Left ventricle myocardium inferior (tissue), 1 donor: Measurements from ENCODE around the gene KIAA1210. TPM values are rescaled to one million over a fixed set of nuclear protein-coding genes. Genes with fewer than 3 reads are reported as not detected.

Experiments
- DNase-seq: peaks from one replicate; pipeline ENCODE4 v3.0.0-alpha.2; 2020
- H3K27ac ChIP-seq: fragments of 200-600 bp; replicated peaks from 2 replicates; pipeline ENCODE4 v1.8.0; 2021
- H3K27me3 ChIP-seq: fragments of 200-600 bp; 2 replicates; pipeline ENCODE4 v1.8.0; 2021; ENCODE audit warnings: low read depth
- H3K36me3 ChIP-seq: fragments of 200-600 bp; 2 replicates; pipeline ENCODE4 v1.8.0; 2021
- H3K4me1 ChIP-seq: fragments of 200-600 bp; 2 replicates; pipeline ENCODE4 v1.8.0; 2021
- H3K4me3 ChIP-seq: fragments of 200-600 bp; 2 replicates; pipeline ENCODE4 v1.8.0; 2021; ENCODE audit warnings: mild to moderate bottlenecking, moderate library complexity
- H3K9me3 ChIP-seq: fragments of 200-600 bp; replicated peaks from 2 replicates; pipeline ENCODE4 v1.8.0; 2021
- CTCF ChIP-seq: fragments of 200-600 bp; IDR thresholded peaks from 2 replicates; pipeline ENCODE4 v1.8.0; 2021; ENCODE audit warnings: antibody characterized with exemption, mild to moderate bottlenecking, borderline replicate concordance
- intact Hi-C: fragments of 100-400 bp; cut with micrococcal nuclease; formaldehyde crosslinking; loops from one replicate; pipeline ENCODE4 v1.11.0; 2022
- long read RNA-seq: library from polyadenylated mRNA; unstranded; transcript quantifications from one replicate; pipeline ENCODE4 v2.0.0, GENCODE V29; 2021
- total RNA-seq: library from RNA; stranded (reverse); fragmentation: NEBNext Ultra II Directional; extraction: Animal tissue kit (Norgen Biotek cat#: 25700); gene quantifications from one replicate; pipeline ENCODE4 v1.2.1, GENCODE V29; 2021
- donor health status: DM: no; HTN: yes; CAD: no; lungs with severe emphysema.

The KIAA1210 gene
- total RNA-seq, result not detected
- long read RNA-seq, result 0 reads

- Histone ChIP-seq H3K27ac (no peak within 1 kb of the TSS), H3K4me1 (no peaks in the 10 kb centered on the region), H3K9me3 (no peaks in the 10 kb centered on the region), H3K36me3 (no peaks in the 10 kb centered on the region), H3K27me3 (no peaks in the 10 kb centered on the region), H3K4me3 (no peak within 1 kb of the TSS)
- no peak for DNase-seq
- intact Hi-C loops, result no loop called here
- TF ChIP-seq CTCF, result no peak
Measured at GRCh38 chrX:119127650-119128049, at the start of gene KIAA1210. Gene KIAA1210 (minus strand): TSS chrX:119127812. CDS start chrX:119123642, 4,170 bp downstream.

- Histone ChIP-seq H3K4me3 (no peak overlapping the region), H3K9me3 (no peaks in the 10 kb centered on the region), H3K27ac (no peak overlapping the region), H3K4me1 (no peaks in the 10 kb centered on the region), H3K36me3 (no peaks in the 10 kb centered on the region), H3K27me3 (no peaks in the 10 kb centered on the region)
- TF ChIP-seq CTCF, result no peak
- DNase-seq, result no peak
- intact Hi-C loops, result no loop called here
Measured at GRCh38 chrX:119177278-119177677, 49.7 kb upstream of the KIAA1210 start.

GRCh38 chrX:119174900-119175299 lies 47.3 kb upstream of the KIAA1210 start:
- intact Hi-C loops, result no loop called here
- Histone ChIP-seq H3K27me3 (no peaks in the 10 kb centered on the region), H3K9me3 (no peaks in the 10 kb centered on the region), H3K4me3 (no peak overlapping the region), H3K4me1 (no peaks in the 10 kb centered on the region), H3K27ac (no peak overlapping the region), H3K36me3 (no peaks in the 10 kb centered on the region)
- DNase-seq, result no peak
- TF ChIP-seq CTCF, result no peak

- intact Hi-C loops, result no loop called here
Measured at GRCh38 chrX:119168104-119168503, 40.5 kb upstream of the KIAA1210 start.

GRCh38 chrX:119158226-119158625 lies 30.6 kb upstream of the KIAA1210 start:
- TF ChIP-seq CTCF, result no peak
- Histone ChIP-seq H3K27ac (no peak overlapping the region), H3K4me3 (no peak overlapping the region)

More at GRCh38 chrX:119168104-119168503, 40.5 kb upstream of the KIAA1210 start:
- no peak for DNase-seq
- H3K4me3 ChIP-seq, result no peak overlapping the region
- H3K27ac ChIP-seq, result no peak overlapping the region
- no peaks in the 10 kb centered on the region for H3K36me3 ChIP-seq
- no peak for TF ChIP-seq CTCF
- no peaks in the 10 kb centered on the region for H3K4me1 ChIP-seq
- H3K27me3 ChIP-seq, result no peaks in the 10 kb centered on the region
- no peaks in the 10 kb centered on the region for H3K9me3 ChIP-seq

GRCh38 chrX:119156241-119156640 lies 28.6 kb upstream of the KIAA1210 start:
- H3K4me3 ChIP-seq, result no peak overlapping the region
- no peaks in the 10 kb centered on the region for H3K27me3 ChIP-seq
- no peak for TF ChIP-seq CTCF
- no peaks in the 10 kb centered on the region for H3K36me3 ChIP-seq
- intact Hi-C loops, result no loop called here
- H3K27ac ChIP-seq, result no peak overlapping the region
- no peaks in the 10 kb centered on the region for H3K9me3 ChIP-seq
- no peak for DNase-seq
- no peaks in the 10 kb centered on the region for H3K4me1 ChIP-seq

More at GRCh38 chrX:119158226-119158625, 30.6 kb upstream of the KIAA1210 start:
- no peaks in the 10 kb centered on the region for H3K4me1 ChIP-seq
- no peaks in the 10 kb centered on the region for H3K9me3 ChIP-seq
- intact Hi-C loops, result no loop called here
- no peaks in the 10 kb centered on the region for H3K27me3 ChIP-seq
- no peaks in the 10 kb centered on the region for H3K36me3 ChIP-seq
- no peak for DNase-seq
